Mammary epithelial cell (primary cell): ENCODE measurements around the gene PAPOLG.

Experiments
- CTCF ChIP-seq, 2 donors: IDR thresholded peaks in 1 of 2; conservative IDR thresholded peaks in 1 of 2; 2 replicates each; pipeline ENCODE4 v1.5.1; 2011 to 2012; ENCODE audit warnings: inconsistent platforms in 2 of 2, low read length in 2 of 2, mild to moderate bottlenecking in 2 of 2, control low read depth in 1 of 2, low read depth in 1 of 2; ENCODE audit not compliant: insufficient read depth in 1 of 2; ENCODE audit errors: extremely low read depth in 1 of 2
- EZH2 ChIP-seq: IDR thresholded peaks from 2 replicates; pipeline ENCODE4 v1.6.1; 2012; ENCODE audit warnings: low read length, inconsistent platforms, borderline replicate concordance

- TF ChIP-seq CTCF (conservative IDR thresholded peaks at IDR 0.05 in 1 of 2, IDR thresholded peaks at IDR 0.05 in 1 of 2; ENCODE audit: extremely low read depth in 1 of 2, insufficient read depth in 1 of 2, low read depth in 1 of 2, low read length in 2 of 2) (no peak), EZH2 (no peak)
Measured at GRCh38 chr2:60830991-60831390, 74.9 kb downstream of the PAPOLG start.
